HepG2 (cell line): Measurements from ENCODE around the gene MSANTD2. TPM values are rescaled to one million over a fixed set of nuclear protein-coding genes. Genes with fewer than 3 reads are reported as not detected.

Experiments used
- ATAC-seq: fragments of 200-7000 bp; cut with Tn5 transposase; 3 replicates; pipeline ENCODE4 v1.9.1; 2020; ENCODE audit warnings: mild to moderate bottlenecking, moderate library complexity
- BruUV-seq: library from RNA; stranded (reverse); fragments of 400-500 nt; replicated peaks from 2 replicates; lab custom pipeline; 2021; lab: Mats Ljungman, UMichigan
- CTCF ChIA-PET: fragments of 300-600 bp; formaldehyde crosslinking; extraction: SDS; loops from one replicate; lab custom pipeline; 2021; ENCODE audit warnings: low total read pairs, inconsistent platforms, low intra/inter-chr PET ratio; lab: Yijun Ruan, JAX
- POLR2A ChIA-PET: fragments of 350-600 bp; sonication (Branson Sonifier 250); formaldehyde crosslinking; loops from one replicate; lab custom pipeline; 2020; ENCODE audit warnings: antibody characterized with exemption, inconsistent platforms; lab: Yijun Ruan, JAX
- DNase-seq: peaks from one replicate; pipeline ENCODE4 v3.0.0-alpha.2; 2015; ENCODE audit warnings: low spot score
- FAIRE-seq: peaks from 3 replicates; lab custom pipeline; 2011; peaks lifted over from hg19 to GRCh38; lab: Jason Lieb, UNC
- H2AFZ ChIP-seq: one replicate; pipeline ENCODE4 v1.6.1; 2011; ENCODE audit warnings: low read length, inconsistent platforms
- H3K27ac ChIP-seq: fragments of 300-600 bp; 3 replicates; pipeline ENCODE4 v1.8.0; 2011; ENCODE audit warnings: mixed run types, mild to moderate bottlenecking, mixed read lengths, low read length, inconsistent platforms; ENCODE audit not compliant: insufficient read depth; ENCODE audit errors: extremely low read length
- H3K27me3 ChIP-seq, 2 experiments: fragments of 200-600 bp in 1 of 2; 2 replicates in 1 of 2; 3 replicates in 1 of 2; pipeline versions ENCODE4 v1.6.0 to v1.8.0; 2011; ENCODE audit warnings: low read length in 2 of 2, mild to moderate bottlenecking in 2 of 2, moderate library complexity in 2 of 2, inconsistent platforms in 1 of 2; ENCODE audit not compliant: insufficient read depth in 2 of 2, control insufficient read depth in 1 of 2
- H3K36me3 ChIP-seq, 2 experiments: fragments of 200-600 bp in 1 of 2; replicated peaks in 1 of 2; 2 replicates in 1 of 2; 3 replicates in 1 of 2; pipeline versions ENCODE4 v1.5.1 to v1.8.0; 2011; ENCODE audit warnings: low read length in 2 of 2, inconsistent platforms in 1 of 2; ENCODE audit not compliant: insufficient read depth in 2 of 2, control insufficient read depth in 1 of 2
- H3K4me1 ChIP-seq: 2 replicates; pipeline ENCODE4 v1.5.1; 2012; ENCODE audit warnings: low read length, inconsistent platforms; ENCODE audit not compliant: insufficient read depth
- H3K4me2 ChIP-seq: 2 replicates; pipeline ENCODE4 v1.6.0; 2011; ENCODE audit warnings: low read depth, low read length, inconsistent platforms
- H3K4me3 ChIP-seq, 3 experiments: fragments of 200-600 bp in 1 of 3; sonication (generic), shearing (Covaris generic) in 1 of 3; replicated peaks in 1 of 3; 2 replicates each; pipeline ENCODE4 v1.5.1; 2011 to 2016; ENCODE audit warnings: low read length in 3 of 3, inconsistent platforms in 2 of 3, low read depth in 2 of 3, mild to moderate bottlenecking in 2 of 3, control low read depth in 1 of 3, mixed read lengths in 1 of 3; ENCODE audit not compliant: insufficient read depth in 1 of 3
- H3K79me2 ChIP-seq: one replicate; pipeline ENCODE4 v1.6.1; 2011; ENCODE audit warnings: low read length, inconsistent platforms; ENCODE audit not compliant: insufficient read depth
- H3K9ac ChIP-seq: 2 replicates; pipeline ENCODE4 v1.6.0; 2011; ENCODE audit warnings: mild to moderate bottlenecking, low read depth, low read length, inconsistent platforms; ENCODE audit not compliant: insufficient read depth
- H3K9me3 ChIP-seq: 2 replicates; pipeline ENCODE4 v1.5.1; 2012; ENCODE audit warnings: mild to moderate bottlenecking, low read length
- H4K20me1 ChIP-seq: 2 replicates; pipeline ENCODE4 v1.6.0; 2011; ENCODE audit warnings: inconsistent platforms, mild to moderate bottlenecking, low read length, moderate library complexity; ENCODE audit not compliant: insufficient read depth
- CSRNP2 ChIP-seq: sonication (generic); formaldehyde crosslinking; conservative IDR thresholded peaks from 2 replicates; pipeline ENCODE4 v1.8.0; 2022; ENCODE audit warnings: low read depth, missing genetic modification reagents
- DR1 ChIP-seq: sonication (generic); formaldehyde crosslinking; IDR thresholded peaks from 2 replicates; pipeline ENCODE4 v1.8.0; 2021; ENCODE audit warnings: mild to moderate bottlenecking, missing genetic modification reagents, inconsistent platforms
- FOXC1 ChIP-seq: sonication (generic); formaldehyde crosslinking; IDR thresholded peaks from 2 replicates; pipeline ENCODE4 v1.8.0; 2022; ENCODE audit warnings: mild to moderate bottlenecking, missing genetic modification reagents, borderline replicate concordance
- MED8 ChIP-seq: sonication (generic); formaldehyde crosslinking; IDR thresholded peaks from 2 replicates; pipeline ENCODE4 v1.8.1; 2023; ENCODE audit warnings: mild to moderate bottlenecking, missing genetic modification reagents; ENCODE audit not compliant: insufficient replicate concordance
- RBM39 ChIP-seq: fragments of 200-400 bp; formaldehyde crosslinking; IDR thresholded peaks from one replicate; pipeline ENCODE4 v1.6.1; 2018; ENCODE audit warnings: antibody characterized with exemption, mild to moderate bottlenecking, low read depth, low read length; ENCODE audit not compliant: poor library complexity, severe bottlenecking
- SRSF4 ChIP-seq: fragments of 200-400 bp; formaldehyde crosslinking; IDR thresholded peaks from one replicate; pipeline ENCODE4 v1.6.1; 2018; ENCODE audit warnings: mild to moderate bottlenecking, low read depth, low read length, moderate library complexity; ENCODE audit not compliant: poor library complexity, severe bottlenecking
- STAG1 ChIP-seq: sonication (generic); formaldehyde crosslinking; IDR thresholded peaks from 2 replicates; pipeline ENCODE4 v1.4.0; 2020; ENCODE audit warnings: missing genetic modification reagents
- ZNF124 ChIP-seq: sonication (generic); formaldehyde crosslinking; IDR thresholded peaks from 2 replicates; pipeline ENCODE4 v1.4.0; 2020; ENCODE audit warnings: missing genetic modification reagents
- ZNF552 ChIP-seq: sonication (generic); formaldehyde crosslinking; IDR thresholded peaks from 2 replicates; pipeline ENCODE4 v1.9.0; 2022; ENCODE audit warnings: missing genetic modification reagents, mild to moderate bottlenecking, borderline replicate concordance
- ZNF660 ChIP-seq: sonication (generic); formaldehyde crosslinking; IDR thresholded peaks from 2 replicates; pipeline ENCODE4 v1.5.1; 2020; ENCODE audit warnings: mild to moderate bottlenecking, low read depth, missing genetic modification reagents, borderline replicate concordance
- ZNF777 ChIP-seq: sonication (generic); formaldehyde crosslinking; IDR thresholded peaks from 2 replicates; pipeline ENCODE4 v1.4.0; 2020; ENCODE audit warnings: missing genetic modification reagents
- ZNF891 ChIP-seq: sonication (generic); formaldehyde crosslinking; IDR thresholded peaks from 2 replicates; pipeline ENCODE4 v1.5.0; 2020; ENCODE audit warnings: mild to moderate bottlenecking, missing genetic modification reagents
- ZSCAN31 ChIP-seq: sonication (generic); formaldehyde crosslinking; IDR thresholded peaks from 2 replicates; pipeline ENCODE4 v1.5.0; 2020; ENCODE audit warnings: low read depth, mild to moderate bottlenecking, missing genetic modification reagents
- WGBS: methylation state at CpG from one replicate; pipeline ENCODE4 v1.1.6; 2017; ENCODE audit warnings: low lambda C conversion rate; 5-methylcytosine and 5-hydroxymethylcytosine counted together
- in situ Hi-C: cut with HindIII; loops from 2 replicates; pipeline ENCODE4 v1.10.0; 2017; ENCODE audit warnings: low pct_unique_long_range_greater_than_20kb; ENCODE audit not compliant: extremely low pct_ligation_motif_present
- intact Hi-C: fragments of 100-400 bp; cut with micrococcal nuclease; formaldehyde crosslinking; loops from one replicate; pipeline ENCODE4 v1.10.0; 2022; ENCODE audit not compliant: unreplicated experiment
- polyA plus RNA-seq, 8 experiments: library from polyadenylated mRNA; depleted of rRNA in 3 of 8; stranded (reverse) in 7 of 8; unstranded in 1 of 8; fragments of >200 nt; fragmentation: Illumina TruSeq in 4 of 8; extraction: Trizol in 4 of 8; gene quantifications; 2 replicates each; pipeline versions ENCODE4 v1.2.1 to v1.2.3, GENCODE V29; 2011 to 2016; ENCODE audit warnings: low read depth in 4 of 8, missing spikeins in 1 of 8, mixed read lengths in 1 of 8; ENCODE audit not compliant: insufficient read depth in 1 of 8
- total RNA-seq, 5 experiments: library from RNA; depleted of rRNA; stranded (reverse); fragments of >200 nt; fragmentation: Illumina TruSeq; extraction: Trizol; gene quantifications; 2 replicates each; pipeline ENCODE4 v1.2.3, GENCODE V29; 2016; ENCODE audit warnings: low read depth in 1 of 5

The MSANTD2 gene
- total and polyA plus RNA-seq, 2 of the 13 experiments (the other 11 are each of a cell fraction or from before 2014, with no cell fraction given), result 8.7 to 10.1 TPM

- H3K4me3 ChIP-seq, result peak overlapping the region; percentile 30 to 63 (median 35); a peak in 4 of 6 replicates
- CTCF ChIA-PET, result no interaction called here
- intact Hi-C loops (no loop called here), in situ Hi-C loops (loop anchor here (5.0 kb wide), 2 partner anchors 168 to 198 kb away; partner anchors contain the start of genes SIAE and SPA17)
- H3K4me1 ChIP-seq, result peaks cover 38% of the 10 kb centered on the region
- ATAC-seq, result peak; percentile 13; the same call in 2 of the 3 replicates
- H3K9me3 ChIP-seq, result no peaks in the 10 kb centered on the region
- H4K20me1 ChIP-seq, result no peaks in the 10 kb centered on the region
- no peak for FAIRE-seq
- no peak overlapping the region for H2AFZ ChIP-seq
- no peaks in the 10 kb centered on the region for H3K36me3 ChIP-seq
- POLR2A ChIA-PET, result no interaction called here
- DNase-seq, result no peak
- TF ChIP-seq ZNF777 (CRISPR knock-in tag) (peak; percentile 13; the same call in 1 of the 2 replicates), SRSF4 (no peak), ZNF552 (CRISPR knock-in tag) (no peak), FOXC1 (CRISPR knock-in tag) (no peak)
- peak overlapping the region; percentile 64 for H3K4me2 ChIP-seq
- H3K9ac ChIP-seq, result no peak overlapping the region
- H3K27ac ChIP-seq, result no peak overlapping the region
- no peaks in the 10 kb centered on the region for H3K79me2 ChIP-seq
- BruUV-seq, result no TSS peak
- H3K27me3 ChIP-seq, result peaks cover 19 to 76% of the 10 kb centered on the region in 2 experiments
- WGBS, result 8% methylated on average over 14 of the region's 20 CpGs
Measured at GRCh38 chr11:124839972-124840621, 39.9 kb upstream of the MSANTD2 start.

- peak; percentile 46 for ATAC-seq
- peak overlapping the region; percentile 64 for H3K4me2 ChIP-seq
- ChIA-PET CTCF (interaction anchor here (4.5 kb wide), 1 partner anchor 170 kb away, joined by 45 read pairs; no protein-coding TSS in a partner anchor), POLR2A (no interaction called here)
- H3K27ac ChIP-seq, result no peak overlapping the region
- H3K9me3 ChIP-seq, result no peaks in the 10 kb centered on the region
- in situ Hi-C loops (loop anchor here (5.0 kb wide), 2 partner anchors 167 to 197 kb away; partner anchors contain the start of genes SIAE and SPA17), intact Hi-C loops (no loop called here)
- peaks cover 38% of the 10 kb centered on the region for H3K4me1 ChIP-seq
- no peak for DNase-seq
- H4K20me1 ChIP-seq, result no peaks in the 10 kb centered on the region
- peaks cover 14 to 68% of the 10 kb centered on the region in 2 experiments for H3K27me3 ChIP-seq
- H3K79me2 ChIP-seq, result no peaks in the 10 kb centered on the region
- WGBS, result 0% methylated on average over 4 of the region's 87 CpGs
- no TSS peak for BruUV-seq
- no peak for FAIRE-seq
- H3K9ac ChIP-seq, result no peak overlapping the region
- H2AFZ ChIP-seq, result no peak overlapping the region
- H3K36me3 ChIP-seq, result no peaks in the 10 kb centered on the region
- H3K4me3 ChIP-seq, result peak overlapping the region; percentile 30 to 63 (median 35); a peak in 4 of 6 replicates
- no peak for TF ChIP-seq DR1 (CRISPR knock-in tag)
- no peak for TF ChIP-seq STAG1 (CRISPR knock-in tag)
- no peak for TF ChIP-seq RBM39
- TF ChIP-seq ZNF891 (CRISPR knock-in tag), result no peak
- TF ChIP-seq ZNF124 (CRISPR knock-in tag), result no peak
- TF ChIP-seq CSRNP2 (CRISPR knock-in tag), result no peak
- no peak for TF ChIP-seq ZSCAN31 (CRISPR knock-in tag)
- no peak for TF ChIP-seq ZNF660 (CRISPR knock-in tag)
- no peak for TF ChIP-seq MED8 (CRISPR knock-in tag)
Measured at GRCh38 chr11:124839128-124839971, 39.1 kb upstream of the MSANTD2 start.
